Stimulated activated CD8-positive, alpha-beta memory T cell treated with anti-CD3 and anti-CD28 coated beads, Interleukin-7, amount 100 ng/mL, for 24 hours (primary cell): ENCODE results near the gene GRIN2B.

ENCODE experiments used
- DNase-seq: peaks from one replicate; pipeline ENCODE4 v3.0.0-alpha.2; 2020; ENCODE audit warnings: low read depth

Gene GRIN2B

DNA sequence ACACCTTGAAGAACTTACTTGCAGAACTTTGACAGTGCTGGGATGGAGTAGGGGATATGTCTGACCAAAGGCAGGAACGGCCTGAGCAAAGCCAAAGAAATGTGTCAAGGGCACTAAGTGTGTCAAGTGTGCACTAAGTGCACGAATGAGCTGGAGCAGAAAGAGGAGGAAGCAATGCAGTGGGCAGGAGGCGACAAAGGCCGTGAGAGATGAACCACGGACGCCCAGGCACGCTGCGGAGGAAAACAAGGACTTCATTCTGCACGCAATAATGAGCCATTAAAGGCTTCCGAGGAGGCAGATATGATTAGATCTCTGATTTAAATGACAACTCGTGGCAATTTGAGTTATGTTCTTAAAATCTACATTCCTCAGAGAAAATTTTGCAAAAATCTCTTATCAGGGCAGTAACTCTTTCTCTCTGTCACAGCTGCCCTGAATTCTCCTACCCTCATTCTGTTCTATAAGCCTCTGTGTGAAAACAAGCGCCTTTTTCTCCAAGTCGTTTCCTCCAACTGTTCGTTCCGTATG lies 25.3 kb downstream of the GRIN2B start:
- DNase-seq = no peak

DNA sequence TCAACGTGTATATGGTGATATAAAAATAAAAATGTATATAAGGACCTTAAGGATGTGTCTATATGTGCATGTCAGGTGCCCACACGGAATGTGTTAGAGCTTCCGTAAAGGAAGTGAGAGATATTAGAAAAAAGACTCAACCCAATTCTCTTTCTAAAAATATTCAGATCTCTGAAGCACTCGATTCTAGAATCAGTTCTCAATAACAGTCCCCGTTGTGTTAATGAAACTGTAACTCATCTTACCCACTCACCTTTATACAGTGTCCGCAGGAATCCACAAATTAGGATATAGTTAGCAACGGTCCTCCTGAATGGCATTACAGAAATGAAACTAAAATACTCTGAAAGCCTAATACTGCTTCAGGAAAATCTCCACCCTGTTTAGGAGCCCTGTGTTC lies 29.3 kb downstream of the GRIN2B start:
- DNase-seq = no peak

DNA sequence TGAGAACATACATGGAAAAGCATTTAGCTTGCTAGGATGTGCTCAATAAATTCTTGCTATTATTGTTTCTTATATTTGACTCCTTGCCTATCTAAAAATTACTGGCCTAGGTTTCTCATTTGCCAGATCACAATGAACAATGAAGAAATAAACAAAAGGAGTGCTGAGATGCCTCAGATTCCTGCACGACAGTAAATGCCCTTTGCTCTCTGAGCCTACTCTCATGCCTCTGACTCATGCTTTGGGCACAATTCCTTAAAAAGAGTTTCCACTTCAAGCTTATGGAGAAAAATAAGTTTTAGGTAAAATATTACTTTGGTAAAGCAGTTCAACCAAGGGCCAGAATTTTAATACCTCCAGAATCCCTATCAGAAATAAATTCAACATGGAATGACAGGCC lies 30.9 kb downstream of the GRIN2B start:
- DNase-seq = no peak

DNA sequence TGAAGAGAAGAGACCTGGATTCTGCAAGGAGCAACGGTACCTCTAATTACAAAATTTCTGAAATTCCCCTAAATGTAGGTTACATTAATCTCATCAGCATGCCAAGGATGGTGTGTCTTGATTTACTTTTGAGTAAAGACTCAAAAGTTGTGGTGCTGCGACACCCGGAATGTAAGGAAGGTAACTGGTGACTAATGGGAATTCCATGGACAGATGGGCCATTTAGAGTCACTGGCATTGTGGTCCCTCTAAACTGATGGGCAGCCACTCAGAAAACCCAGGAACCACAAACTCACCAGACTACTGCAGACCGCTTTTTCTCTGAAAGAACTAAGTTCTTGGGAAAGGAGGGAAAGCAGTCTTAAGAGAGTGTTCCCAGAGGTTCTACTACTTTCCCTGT lies 32.8 kb downstream of the GRIN2B start:
- no peak for DNase-seq

DNA sequence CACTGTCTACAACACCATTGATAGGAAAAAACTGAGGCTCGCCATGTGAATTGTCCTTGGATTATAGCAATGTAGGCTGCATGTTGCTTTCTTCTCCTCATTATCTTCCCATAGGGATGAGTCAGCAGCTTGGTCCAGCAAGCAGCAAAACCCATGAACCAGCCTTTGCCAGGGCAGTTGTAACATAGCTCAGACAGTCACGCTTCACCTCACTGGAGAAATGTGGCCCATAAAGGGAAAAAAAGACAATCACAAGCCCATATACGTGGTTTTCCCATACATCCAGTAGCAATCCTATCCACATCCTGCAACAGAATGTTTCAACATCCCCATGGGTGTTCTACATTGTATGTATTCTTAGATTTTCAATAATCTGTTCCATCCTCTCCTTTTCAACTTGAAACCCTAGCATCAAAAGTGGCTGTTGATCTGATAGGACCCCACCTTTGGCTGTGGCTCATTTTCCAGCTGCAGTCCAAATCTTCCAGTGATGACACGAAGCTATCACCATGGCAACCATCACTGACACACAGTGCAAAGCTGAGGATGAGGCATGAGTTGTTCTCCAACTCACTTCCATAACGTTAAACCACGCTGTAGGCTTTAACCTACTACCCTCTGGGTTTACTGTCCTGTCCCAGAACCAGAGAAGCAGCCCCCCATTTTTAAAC lies 34.0 kb downstream of the GRIN2B start:
- no peak for DNase-seq

DNA sequence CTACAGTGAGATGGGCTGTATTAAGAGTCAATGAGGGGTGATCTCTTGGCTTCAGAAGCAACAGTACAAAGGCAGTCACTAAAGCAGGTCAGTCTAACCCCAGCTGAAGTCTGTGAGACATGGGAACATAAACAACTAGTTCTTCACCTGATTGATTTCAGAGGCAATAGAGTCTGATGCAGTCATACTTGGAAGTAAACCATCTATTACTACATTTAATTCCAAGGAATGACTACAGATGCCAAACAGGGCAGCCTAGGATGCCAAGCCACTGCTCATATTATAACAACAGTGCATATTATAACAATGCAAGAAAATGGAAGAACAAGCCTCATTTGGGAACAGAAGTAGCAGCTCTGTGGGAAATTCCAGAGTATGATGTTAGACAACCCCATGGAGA lies 35.8 kb downstream of the GRIN2B start:
- DNase-seq = no peak

DNA sequence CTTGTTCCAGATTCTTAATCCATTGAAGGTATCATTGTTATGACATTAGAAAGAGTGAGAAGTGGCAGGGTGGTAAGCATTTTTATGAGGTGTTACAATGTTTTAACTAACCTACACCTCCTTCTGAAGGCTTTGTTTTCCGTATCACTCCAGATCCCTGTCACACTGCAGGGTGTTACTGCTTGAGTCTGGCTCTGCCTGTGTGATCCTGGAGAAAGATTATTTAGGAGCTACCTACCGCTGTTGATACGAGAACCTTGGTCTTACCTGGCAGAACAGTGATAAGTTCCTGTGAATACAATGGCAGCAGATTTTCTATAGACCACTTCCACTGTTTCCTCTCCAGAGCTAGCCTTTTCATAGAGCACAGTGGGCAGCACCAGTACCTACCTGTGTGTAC lies 36.2 kb downstream of the GRIN2B start:
- no peak for DNase-seq

DNA sequence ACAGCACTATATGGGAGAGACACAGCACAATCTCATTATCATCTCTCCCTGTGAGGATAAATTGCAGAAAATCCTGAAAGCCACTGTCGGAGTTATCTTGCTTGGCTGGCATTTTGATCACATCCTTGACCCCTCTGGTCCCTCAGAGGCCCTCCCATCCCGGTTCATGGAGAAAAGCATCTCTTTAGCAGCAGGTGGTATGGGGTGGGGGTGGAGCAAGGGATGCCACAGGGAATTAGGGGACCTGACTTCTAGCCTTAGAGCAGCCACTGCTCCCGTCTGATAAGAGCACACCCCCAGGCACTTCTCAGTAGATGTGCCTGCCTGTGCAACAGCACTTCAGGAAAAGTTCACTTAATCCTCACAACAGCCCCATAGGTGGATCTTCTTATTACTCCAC lies 38.6 kb downstream of the GRIN2B start:
- DNase-seq = no peak

DNA sequence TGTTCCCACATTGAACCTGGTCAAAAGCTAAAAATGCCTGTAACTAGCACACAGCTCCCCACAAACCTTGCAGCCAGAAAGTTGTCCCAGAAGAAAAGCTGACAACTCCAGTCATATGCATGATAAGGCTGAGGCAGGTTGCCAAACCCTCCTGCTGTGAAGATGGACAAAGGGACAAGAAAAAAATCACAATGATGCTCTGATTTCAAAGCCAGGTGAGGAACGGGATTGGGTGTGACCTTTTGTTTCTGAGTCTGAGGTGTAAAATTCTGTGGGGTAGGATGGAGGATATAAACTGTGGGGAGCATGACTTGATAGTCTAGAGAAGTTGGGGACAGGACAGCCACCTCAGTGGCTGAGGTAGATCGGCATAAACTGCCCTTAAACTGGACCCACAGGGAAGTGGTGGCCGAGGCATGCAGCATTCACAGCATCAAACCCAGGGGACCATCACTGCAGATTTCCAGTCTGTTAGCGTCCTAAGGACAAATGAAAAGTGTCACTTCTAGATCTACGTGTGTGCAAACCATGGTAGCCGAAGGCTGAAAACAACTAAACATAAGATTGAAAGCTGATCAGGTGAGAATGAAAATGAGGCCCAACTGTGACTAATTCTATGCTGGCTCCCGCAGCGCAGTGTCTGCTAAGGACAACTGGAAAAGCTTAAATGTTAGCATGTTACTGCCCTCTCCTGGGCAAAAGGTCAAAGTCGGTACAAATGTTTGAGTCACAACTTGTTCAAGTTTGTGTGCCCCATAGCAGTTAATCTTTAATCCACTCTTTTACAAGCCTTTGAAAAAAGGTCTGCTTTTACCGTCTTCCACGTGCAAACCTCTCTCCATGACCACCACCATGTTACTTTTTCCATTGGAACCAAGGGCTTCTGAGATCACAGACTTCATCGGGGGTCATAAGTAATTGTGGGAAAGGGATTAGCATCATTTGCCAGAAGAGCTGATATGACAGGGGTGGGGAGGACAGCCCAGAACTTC lies 39.8 kb downstream of the GRIN2B start:
- no peak for DNase-seq

DNA sequence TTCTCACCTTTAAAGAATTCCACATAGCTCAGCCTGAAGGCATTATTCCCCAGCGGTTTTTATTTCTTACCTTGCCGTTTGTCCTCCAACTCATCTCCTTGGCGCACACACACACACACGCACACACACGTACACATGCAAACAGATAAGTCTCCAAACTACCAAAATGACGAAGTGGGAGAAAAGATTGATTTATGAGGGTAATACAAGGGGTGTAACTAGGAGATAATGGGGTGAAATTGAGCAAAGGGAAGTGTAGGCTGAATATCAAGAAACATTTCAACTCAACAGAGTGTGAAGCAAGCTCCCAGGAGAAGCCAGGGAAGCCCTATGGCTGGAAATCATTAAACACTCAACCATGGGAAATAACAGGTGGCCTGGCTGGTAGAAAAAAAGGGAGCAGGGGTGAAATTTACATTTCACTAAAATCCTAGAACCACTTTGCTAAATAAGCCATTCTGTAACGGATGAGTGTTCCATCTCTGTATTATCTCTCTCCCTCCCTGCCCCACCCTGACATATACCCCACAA lies 41.0 kb downstream of the GRIN2B start:
- no peak for DNase-seq

DNA sequence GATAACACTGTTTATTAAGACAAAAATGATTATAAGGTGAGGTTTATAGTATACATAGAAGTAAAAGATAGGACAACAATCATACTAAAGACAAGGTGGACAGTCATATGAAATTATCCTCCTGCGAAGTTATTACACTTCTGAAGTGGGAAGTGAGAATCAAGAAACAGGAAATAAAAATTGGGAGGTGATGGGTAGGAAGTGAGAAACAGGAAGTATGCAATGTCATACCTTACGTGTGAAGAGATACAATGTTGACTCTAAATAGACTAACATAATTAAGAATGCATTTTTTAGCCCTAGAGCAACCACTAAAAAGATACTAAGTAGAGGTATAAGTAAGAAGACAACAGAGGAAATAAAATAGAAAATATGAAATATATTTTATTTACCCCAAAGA lies 43.7 kb downstream of the GRIN2B start:
- no peak for DNase-seq

DNA sequence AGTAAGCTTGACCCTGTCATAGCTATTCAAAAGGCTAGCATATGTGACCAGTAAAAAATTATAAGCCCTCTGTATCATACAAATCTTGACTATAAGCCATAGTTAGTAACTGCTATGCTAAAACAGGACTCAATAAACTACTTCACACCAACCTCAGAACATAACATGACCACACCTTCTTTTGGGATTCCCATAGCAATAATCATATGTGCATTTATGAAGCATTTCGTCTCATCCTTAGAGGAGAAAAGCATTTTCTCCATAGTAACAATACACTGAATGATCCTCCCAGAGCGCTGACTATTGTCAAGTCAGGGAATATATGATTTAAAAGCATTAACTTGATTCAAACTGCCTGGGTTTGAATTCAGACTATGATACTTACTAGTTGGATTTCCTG lies 46.2 kb downstream of the GRIN2B start:
- DNase-seq = no peak
